Stimulated activated effector memory CD8-positive, alpha-beta T cell treated with anti-CD3 and anti-CD28 coated beads, Interleukin-12 subunit alpha, Interleukin-12 subunit beta, amount 100 ng/mL, for 72 hours (primary cell): Measurements from ENCODE around the gene MIA2.
"Not testable (repeated sequence)": the region's sequence is repeated elsewhere in the genome, so short reads cannot be mapped to it uniquely, and the experiment has no call there.

Experiments used
- ATAC-seq: fragments of 150-1000 bp; cut with Tn5 transposase; 2 replicates; pipeline ENCODE4 v1.10.0; 2021
- DNase-seq, 2 donors: peaks; one replicate each; pipeline ENCODE4 v3.0.0; 2021 to 2022; ENCODE audit warnings: low spot score in 2 of 2
- H3K27ac Mint-ChIP-seq: one replicate; pipeline ENCODE4 v1.8.0; 2022; ENCODE audit warnings: mild to moderate bottlenecking, mixed read lengths
- H3K36me3 Mint-ChIP-seq: one replicate; pipeline ENCODE4 v1.8.0; 2022; ENCODE audit warnings: mild to moderate bottlenecking, mixed read lengths
- H3K4me1 Mint-ChIP-seq: one replicate; pipeline ENCODE4 v1.8.0; 2022; ENCODE audit warnings: mixed read lengths
- H3K4me3 Mint-ChIP-seq: one replicate; pipeline ENCODE4 v1.8.0; 2022; ENCODE audit warnings: mild to moderate bottlenecking, mixed read lengths
- H3K9me3 Mint-ChIP-seq: one replicate; pipeline ENCODE4 v1.8.0; 2022; ENCODE audit warnings: mixed read lengths

The MIA2 gene

GRCh38 chr14:39257388-39257787, 23.7 kb downstream of the MIA2 start:
- not testable (repeated sequence) for H3K36me3 Mint-ChIP-seq

GRCh38 chr14:39258782-39259545, 25.2 kb downstream of the MIA2 start:
- Mint-ChIP-seq H3K27ac (peak overlapping the region; percentile 6), H3K4me3 (no peak overlapping the region), H3K36me3 (no peaks in the 10 kb centered on the region), H3K9me3 (peaks cover 3% of the 10 kb centered on the region), H3K4me1 (no peaks in the 10 kb centered on the region)
- ATAC-seq, result no peak
- DNase-seq, result no peak

More at GRCh38 chr14:39257388-39257787, 23.7 kb downstream of the MIA2 start:
- not testable (repeated sequence) for DNase-seq, H3K4me3 Mint-ChIP-seq, H3K9me3 Mint-ChIP-seq, H3K27ac Mint-ChIP-seq, ATAC-seq, H3K4me1 Mint-ChIP-seq

DNA sequence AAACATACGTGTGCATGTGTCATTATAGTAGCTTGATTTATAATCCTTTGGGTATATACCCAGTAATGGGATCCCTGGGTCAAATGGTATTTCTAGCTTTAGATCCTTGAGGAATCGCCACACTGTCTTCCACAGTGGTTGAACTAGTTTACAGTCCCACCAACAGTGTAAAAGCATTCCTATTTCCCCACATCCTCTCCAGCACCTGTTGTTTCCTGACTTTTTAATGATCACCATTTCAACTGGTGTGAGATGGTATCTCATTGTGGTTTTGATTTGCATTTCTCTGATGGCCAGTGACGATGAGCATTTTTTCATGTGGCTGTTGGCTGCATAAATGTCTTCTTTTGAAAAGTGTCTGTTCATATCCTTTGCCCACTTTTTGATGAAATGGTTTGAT, 26.4 kb downstream of the MIA2 start:
- not testable (repeated sequence) for H3K4me1 Mint-ChIP-seq, H3K9me3 Mint-ChIP-seq, H3K4me3 Mint-ChIP-seq, ATAC-seq, H3K36me3 Mint-ChIP-seq, H3K27ac Mint-ChIP-seq, DNase-seq

- H3K27ac Mint-ChIP-seq, H3K4me3 Mint-ChIP-seq, ATAC-seq: not testable (repeated sequence)
Measured at GRCh38 chr14:39262214-39262613, 28.5 kb downstream of the MIA2 start.

DNA sequence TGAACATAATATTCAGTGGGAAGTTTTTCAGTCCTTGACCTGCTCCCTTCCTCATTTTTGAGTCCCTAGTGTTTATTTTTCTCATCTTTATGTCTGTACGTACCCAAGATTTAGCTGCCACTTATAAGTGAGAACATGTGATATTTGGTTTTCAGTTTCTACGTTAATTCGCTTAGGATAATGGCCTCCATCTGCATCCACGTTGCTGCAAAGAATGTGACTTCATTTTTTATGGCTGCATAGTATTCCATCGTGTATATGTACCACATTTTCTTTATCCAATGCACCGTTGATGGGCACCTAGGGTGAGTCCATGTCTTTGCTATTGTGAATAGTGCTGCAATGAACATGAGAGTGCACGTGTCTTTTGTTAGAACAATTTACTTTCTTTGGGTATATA, 30.3 kb downstream of the MIA2 start:
- Mint-ChIP-seq H3K27ac (no peak overlapping the region), H3K4me1 (peaks cover 22% of the 10 kb centered on the region), H3K36me3 (peaks cover 8% of the 10 kb centered on the region), H3K4me3 (no peak overlapping the region), H3K9me3 (no peaks in the 10 kb centered on the region)
- DNase-seq (no peak), ATAC-seq (no peak)

More at GRCh38 chr14:39262214-39262613, 28.5 kb downstream of the MIA2 start:
- not testable (repeated sequence) for H3K36me3 Mint-ChIP-seq, H3K9me3 Mint-ChIP-seq, DNase-seq
- peaks cover 11% of the 10 kb centered on the region for H3K4me1 Mint-ChIP-seq

DNA sequence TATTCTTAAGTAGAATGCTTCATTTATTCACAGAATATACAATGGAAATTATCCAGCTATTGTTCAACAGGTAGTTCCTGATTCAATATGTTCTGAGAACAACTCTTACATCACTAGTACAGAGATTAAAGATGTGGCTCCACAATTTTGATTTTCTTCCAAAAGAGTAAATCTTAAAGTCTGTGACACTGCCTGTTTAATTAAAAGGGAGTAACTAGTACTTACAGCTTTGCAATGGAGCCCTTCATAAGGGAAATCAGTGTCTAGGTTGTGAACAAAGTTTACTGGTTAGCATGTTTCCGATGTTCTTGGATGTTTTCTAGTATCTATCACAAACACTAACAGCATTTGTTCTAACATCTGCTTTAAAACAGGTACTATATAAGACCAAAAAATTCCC, 30.8 kb downstream of the MIA2 start:
- no peaks in the 10 kb centered on the region for H3K9me3 Mint-ChIP-seq
- H3K4me1 Mint-ChIP-seq, result peaks cover 27% of the 10 kb centered on the region
- H3K4me3 Mint-ChIP-seq, result no peak overlapping the region
- peaks cover 8% of the 10 kb centered on the region for H3K36me3 Mint-ChIP-seq
- DNase-seq, result no peak
- ATAC-seq, result no peak
- H3K27ac Mint-ChIP-seq, result no peak overlapping the region

- Mint-ChIP-seq H3K4me3 (peak overlapping the region; percentile 66), H3K4me1 (peaks cover 32% of the 10 kb centered on the region), H3K27ac (no peak overlapping the region), H3K9me3 (no peaks in the 10 kb centered on the region), H3K36me3 (peaks cover 12% of the 10 kb centered on the region)
- DNase-seq (no peak), ATAC-seq (no peak)
Measured at GRCh38 chr14:39265033-39265432, 31.3 kb downstream of the MIA2 start.

GRCh38 chr14:39265806-39266524, 32.2 kb downstream of the MIA2 start:
- no peak for ATAC-seq

DNA sequence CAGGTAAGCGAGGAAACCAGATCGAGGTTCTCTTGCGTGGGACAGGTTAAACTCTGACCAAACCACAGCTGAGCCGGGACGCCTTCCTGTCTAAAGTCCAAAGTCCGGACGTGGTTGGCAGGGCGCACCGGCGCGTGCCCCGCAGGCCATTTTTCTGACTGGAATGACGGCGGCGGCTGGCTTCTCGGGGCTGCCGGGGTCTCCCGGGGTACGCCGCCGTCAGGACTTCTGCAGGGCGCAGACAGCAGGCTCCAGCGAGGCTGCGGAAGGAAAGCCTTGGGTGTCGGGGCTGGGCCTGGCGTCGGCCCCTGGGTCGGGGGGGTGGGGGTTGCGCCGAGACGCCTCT, 32.8 kb downstream of the MIA2 start:
- peaks cover 45% of the 10 kb centered on the region for H3K4me1 Mint-ChIP-seq
- no peaks in the 10 kb centered on the region for H3K9me3 Mint-ChIP-seq
- peak overlapping the region; percentile 66 for H3K4me3 Mint-ChIP-seq
- ATAC-seq (peak; percentile 2), DNase-seq (no peak)
- H3K27ac Mint-ChIP-seq, result peak overlapping the region; percentile 99
- H3K36me3 Mint-ChIP-seq, result peaks cover 14% of the 10 kb centered on the region

More at GRCh38 chr14:39265806-39266524, 32.2 kb downstream of the MIA2 start:
- H3K4me3 Mint-ChIP-seq, result peak overlapping the region; percentile 66
- DNase-seq, result no peak
- H3K4me1 Mint-ChIP-seq, result peaks cover 41% of the 10 kb centered on the region
- H3K27ac Mint-ChIP-seq, result peak overlapping the region; percentile 99
- H3K9me3 Mint-ChIP-seq, result no peaks in the 10 kb centered on the region
- H3K36me3 Mint-ChIP-seq, result peaks cover 14% of the 10 kb centered on the region

DNA sequence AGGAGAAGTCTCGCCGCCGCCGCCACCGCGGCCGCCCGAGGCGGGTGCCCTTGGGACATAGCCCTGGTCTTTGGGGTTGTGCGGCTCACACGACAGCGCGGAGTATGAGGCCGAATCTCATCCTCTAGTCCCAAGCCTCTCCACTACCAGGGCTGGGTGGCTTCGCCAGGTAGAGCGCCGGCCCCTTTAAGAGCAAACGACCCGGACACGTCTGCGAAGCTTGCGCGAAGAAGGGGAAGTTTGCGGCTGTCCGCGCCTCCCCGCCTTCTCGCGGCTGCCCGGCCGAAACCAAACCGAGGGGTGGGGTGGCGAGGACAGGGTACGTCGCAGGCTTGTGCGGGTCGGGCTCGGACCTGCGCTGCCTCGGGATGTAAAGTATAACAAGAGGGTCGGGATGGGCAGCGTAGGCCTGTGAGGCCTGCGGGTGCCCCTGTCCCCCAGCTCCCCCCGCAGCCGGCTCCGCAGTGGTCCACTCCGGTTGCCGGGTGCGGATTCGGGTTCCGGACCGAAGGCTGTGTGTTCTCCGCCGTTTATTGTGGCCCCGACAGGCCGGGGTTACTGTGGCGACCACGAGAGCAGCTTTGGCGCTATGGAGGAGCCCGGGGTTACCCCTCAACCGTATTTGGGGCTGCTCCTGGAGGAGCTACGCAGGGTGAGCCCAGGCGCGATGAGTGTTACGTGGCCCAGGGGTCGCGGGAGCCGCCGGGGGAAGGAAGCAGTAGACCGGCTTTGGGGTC, 33.3 kb downstream of the MIA2 start:
- DNase-seq, result peak; percentile 68 to 92
- no peaks in the 10 kb centered on the region for H3K9me3 Mint-ChIP-seq
- H3K27ac Mint-ChIP-seq, result peak overlapping the region; percentile 99
- peak overlapping the region; percentile 66 for H3K4me3 Mint-ChIP-seq
- H3K36me3 Mint-ChIP-seq, result peaks cover 14% of the 10 kb centered on the region
- ATAC-seq, result peak; percentile 90
- H3K4me1 Mint-ChIP-seq, result peaks cover 51% of the 10 kb centered on the region

- Mint-ChIP-seq H3K27ac (peak overlapping the region; percentile 99), H3K4me1 (peaks cover 56% of the 10 kb centered on the region), H3K4me3 (peak overlapping the region; percentile 66), H3K9me3 (no peaks in the 10 kb centered on the region), H3K36me3 (peaks cover 14% of the 10 kb centered on the region)
- DNase-seq (no peak), ATAC-seq (no peak)
Measured at GRCh38 chr14:39267608-39268005, 33.9 kb downstream of the MIA2 start.

GRCh38 chr14:39268393-39268792, 34.7 kb downstream of the MIA2 start:
- Mint-ChIP-seq H3K27ac (peak overlapping the region; percentile 99), H3K36me3 (peaks cover 14% of the 10 kb centered on the region), H3K4me1 (peaks cover 64% of the 10 kb centered on the region), H3K9me3 (no peaks in the 10 kb centered on the region), H3K4me3 (peak overlapping the region; percentile 66)
- DNase-seq (no peak), ATAC-seq (no peak)

DNA sequence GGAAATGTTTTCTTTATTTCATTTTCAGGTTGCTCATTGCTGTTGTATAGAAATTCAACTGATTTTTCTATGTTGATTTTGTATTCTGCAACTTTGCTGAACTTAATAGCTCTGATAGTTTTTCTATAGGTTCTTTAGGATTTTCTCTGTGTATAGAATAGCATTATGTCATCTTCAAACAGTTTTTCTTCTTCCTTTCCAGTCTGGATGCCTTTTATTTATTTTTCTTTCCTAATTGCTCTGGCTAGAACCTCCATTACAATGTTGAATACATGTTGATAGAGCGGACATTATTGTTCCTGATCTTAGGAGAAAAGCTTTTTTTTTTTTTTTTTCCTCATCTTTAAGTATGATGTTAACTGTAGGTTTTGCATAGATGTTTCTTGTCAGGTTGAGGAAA, 39.2 kb downstream of the MIA2 start:
- peaks cover 14% of the 10 kb centered on the region for H3K36me3 Mint-ChIP-seq
- H3K4me3 Mint-ChIP-seq, result no peak overlapping the region
- ATAC-seq (no peak), DNase-seq (no peak)
- peak overlapping the region; percentile 47 for H3K27ac Mint-ChIP-seq
- peaks cover 75% of the 10 kb centered on the region for H3K4me1 Mint-ChIP-seq
- no peaks in the 10 kb centered on the region for H3K9me3 Mint-ChIP-seq

- DNase-seq (no peak), ATAC-seq (no peak)
- no peak overlapping the region for H3K4me3 Mint-ChIP-seq
- peaks cover 32% of the 10 kb centered on the region for H3K36me3 Mint-ChIP-seq
- peak overlapping the region; percentile 81 for H3K27ac Mint-ChIP-seq
- no peaks in the 10 kb centered on the region for H3K9me3 Mint-ChIP-seq
- peaks cover 71% of the 10 kb centered on the region for H3K4me1 Mint-ChIP-seq
Measured at GRCh38 chr14:39275395-39275794, 41.7 kb downstream of the MIA2 start.

- Mint-ChIP-seq H3K27ac (peak overlapping the region; percentile 81), H3K4me1 (peaks cover 65% of the 10 kb centered on the region), H3K4me3 (no peak overlapping the region), H3K9me3 (no peaks in the 10 kb centered on the region), H3K36me3 (peaks cover 39% of the 10 kb centered on the region)
- ATAC-seq (no peak), DNase-seq (no peak)
Measured at GRCh38 chr14:39276005-39276404, 42.3 kb downstream of the MIA2 start.
